Neural cell (in vitro differentiated cells): ENCODE measurements around the gene HOXC5. TPM values are rescaled to one million over a fixed set of nuclear protein-coding genes. Genes with fewer than 3 reads are reported as not detected.
A peak's percentile ranks its signal among the peaks of the same experiment; 100 is the strongest.

Source experiments
- H2AFZ ChIP-seq: fragments of 200-600, 300-800 bp; sonication (generic), shearing (Covaris generic); 2 replicates; pipeline ENCODE4 v1.6.0; 2014; ENCODE audit warnings: low read depth, mild to moderate bottlenecking, antibody characterized with exemption, low read length, moderate library complexity
- H3F3A ChIP-seq: fragments of 200-600 bp; shearing (Covaris generic); 2 replicates; pipeline ENCODE4 v1.6.1; 2016; ENCODE audit warnings: mild to moderate bottlenecking, moderate library complexity, mixed read lengths, antibody characterized with exemption, low read length; ENCODE audit not compliant: insufficient read depth, poor library complexity, severe bottlenecking
- H3K27ac ChIP-seq: fragments of 200-600, 300-800 bp; sonication (generic), shearing (Covaris generic); 2 replicates; pipeline ENCODE4 v1.5.1; 2014; ENCODE audit warnings: mild to moderate bottlenecking, low read length, moderate library complexity
- H3K27me3 ChIP-seq: fragments of 300-800, 200-600 bp; sonication (generic), shearing (Covaris generic); 2 replicates; pipeline ENCODE4 v1.6.0; 2014; ENCODE audit warnings: mild to moderate bottlenecking, low read depth, low read length, moderate library complexity; ENCODE audit not compliant: insufficient read depth
- H3K36me3 ChIP-seq: fragments of 300-800, 200-600 bp; sonication (generic), shearing (Covaris generic); 2 replicates; pipeline ENCODE4 v1.5.1; 2014; ENCODE audit warnings: mild to moderate bottlenecking, antibody characterized with exemption, low read length, moderate library complexity; ENCODE audit not compliant: insufficient read depth
- H3K4me2 ChIP-seq: fragments of 300-800, 200-600 bp; sonication (generic), shearing (Covaris generic); 2 replicates; pipeline ENCODE4 v1.6.0; 2014; ENCODE audit warnings: mild to moderate bottlenecking, low read length
- H3K4me3 ChIP-seq: fragments of 300-800, 200-600 bp; sonication (generic), shearing (Covaris generic); 2 replicates; pipeline ENCODE4 v1.5.1; 2014; ENCODE audit warnings: mild to moderate bottlenecking, low read length, moderate library complexity
- H3K79me2 ChIP-seq: fragments of 200-600 bp; shearing (Covaris generic); replicated peaks from 2 replicates; pipeline ENCODE4 v1.6.0; 2014; ENCODE audit warnings: mild to moderate bottlenecking, low read length, moderate library complexity; ENCODE audit not compliant: insufficient read depth
- H3K9ac ChIP-seq: fragments of 300-800, 200-600 bp; sonication (generic), shearing (Covaris generic); 2 replicates; pipeline ENCODE4 v1.6.1; 2016; ENCODE audit warnings: mild to moderate bottlenecking, low read length, mixed read lengths
- H3K9me2 ChIP-seq: fragments of 200-600 bp; shearing (Covaris generic); 2 replicates; pipeline ENCODE4 v1.6.1; 2016; ENCODE audit warnings: mild to moderate bottlenecking, low read length, mixed read lengths; ENCODE audit not compliant: insufficient read depth
- H3K9me3 ChIP-seq: fragments of 200-600, 300-800 bp; sonication (generic), shearing (Covaris generic); 2 replicates; pipeline ENCODE4 v1.6.1; 2016; ENCODE audit warnings: mild to moderate bottlenecking, mixed run types, low read length, moderate library complexity, mixed read lengths
- H4K20me1 ChIP-seq: fragments of 200-600 bp; shearing (Covaris generic); 2 replicates; pipeline ENCODE4 v1.6.1; 2016; ENCODE audit warnings: mild to moderate bottlenecking, mixed run types; ENCODE audit not compliant: insufficient read depth
- CTCF ChIP-seq: fragments of 450-650 bp; IDR thresholded peaks from 2 replicates; pipeline ENCODE4 v1.5.1; 2014; ENCODE audit warnings: antibody characterized with exemption, mild to moderate bottlenecking, moderate library complexity; ENCODE audit not compliant: poor library complexity, severe bottlenecking
- EP300 ChIP-seq: fragments of 450-650 bp; conservative IDR thresholded peaks from 2 replicates; pipeline ENCODE4 v1.6.1; 2014; ENCODE audit warnings: antibody characterized with exemption, mild to moderate bottlenecking, moderate library complexity; ENCODE audit not compliant: poor library complexity, severe bottlenecking
- EZH2 ChIP-seq: fragments of 200-600, 300-800 bp; shearing (Covaris generic), sonication (generic); IDR thresholded peaks from 2 replicates; pipeline ENCODE4 v1.6.1; 2014; ENCODE audit warnings: antibody characterized with exemption, low read length, borderline replicate concordance, mild to moderate bottlenecking; ENCODE audit not compliant: insufficient read depth, poor library complexity, severe bottlenecking
- MXI1 ChIP-seq: fragments of 450-650 bp; conservative IDR thresholded peaks from 2 replicates; pipeline ENCODE4 v1.6.1; 2014; ENCODE audit warnings: antibody characterized with exemption, mild to moderate bottlenecking; ENCODE audit not compliant: poor library complexity, severe bottlenecking
- POLR2AphosphoS5 ChIP-seq: IDR thresholded peaks from 2 replicates; pipeline ENCODE4 v1.6.1; 2012
- RAD21 ChIP-seq: fragments of 450-650 bp; conservative IDR thresholded peaks from 2 replicates; pipeline ENCODE4 v1.6.1; 2014; ENCODE audit warnings: antibody characterized with exemption, mild to moderate bottlenecking, moderate library complexity
- REST ChIP-seq: IDR thresholded peaks from 2 replicates; pipeline ENCODE4 v1.6.1; 2012; ENCODE audit warnings: borderline replicate concordance
- SMC3 ChIP-seq: fragments of 450-650 bp; conservative IDR thresholded peaks from 2 replicates; pipeline ENCODE4 v1.6.1; 2014; ENCODE audit warnings: antibody characterized with exemption, mild to moderate bottlenecking, moderate library complexity; ENCODE audit not compliant: poor library complexity
- TAF1 ChIP-seq: IDR thresholded peaks from 2 replicates; pipeline ENCODE4 v1.6.1; 2012; ENCODE audit warnings: low read depth
- polyA plus RNA-seq: library from polyadenylated mRNA; depleted of rRNA; stranded (reverse); fragments of >200 nt; gene quantifications from 2 replicates; pipeline ENCODE4 v1.2.3, GENCODE V29; 2014

HOXC5 gene
- polyA plus RNA-seq, 1 donor from 2014 or later = not detected

GRCh38 chr12:54004841-54005530 is 27.9 kb upstream of the HOXC5 start:
- Histone ChIP-seq H3F3A (no peaks in the 10 kb centered on the region), H2AFZ (no peak overlapping the region), H3K27ac (no peak overlapping the region), H3K4me3 (no peak overlapping the region), H3K27me3 (peaks cover 99% of the 10 kb centered on the region), H3K9ac (no peak overlapping the region), H3K4me2 (no peak overlapping the region), H4K20me1 (no peaks in the 10 kb centered on the region), H3K79me2 (no peaks in the 10 kb centered on the region), H3K36me3 (no peaks in the 10 kb centered on the region), H3K9me2 (no peaks in the 10 kb centered on the region), H3K9me3 (no peaks in the 10 kb centered on the region)
- TF ChIP-seq MXI1 = no peak
- TF ChIP-seq EP300 = no peak
- TF ChIP-seq CTCF = no peak
- TF ChIP-seq REST = no peak
- peak; percentile 50 for TF ChIP-seq EZH2
- TF ChIP-seq POLR2AphosphoS5 = no peak
- TF ChIP-seq TAF1 = no peak

GRCh38 chr12:54005531-54005852 is 27.4 kb upstream of the HOXC5 start:
- Histone ChIP-seq H3K9me3 (no peaks in the 10 kb centered on the region), H3K27me3 (peaks cover 99% of the 10 kb centered on the region), H4K20me1 (no peaks in the 10 kb centered on the region), H3K27ac (no peak overlapping the region), H3F3A (no peaks in the 10 kb centered on the region), H2AFZ (no peak overlapping the region), H3K9me2 (no peaks in the 10 kb centered on the region), H3K9ac (no peak overlapping the region), H3K4me2 (no peak overlapping the region), H3K79me2 (no peaks in the 10 kb centered on the region), H3K36me3 (no peaks in the 10 kb centered on the region), H3K4me3 (no peak overlapping the region)
- TF ChIP-seq SMC3 (no peak), RAD21 (no peak), REST (no peak), EZH2 (no peak), MXI1 (no peak), CTCF (no peak)
